ENCODE results near the gene SLC24A3. TPM values are rescaled to one million over a fixed set of nuclear protein-coding genes. Genes with fewer than 3 reads are reported as not detected.

SLC24A3 gene
- total and polyA plus RNA-seq, 9 donors: 4.8 to 40.5 (median 18.6) TPM

DNA sequence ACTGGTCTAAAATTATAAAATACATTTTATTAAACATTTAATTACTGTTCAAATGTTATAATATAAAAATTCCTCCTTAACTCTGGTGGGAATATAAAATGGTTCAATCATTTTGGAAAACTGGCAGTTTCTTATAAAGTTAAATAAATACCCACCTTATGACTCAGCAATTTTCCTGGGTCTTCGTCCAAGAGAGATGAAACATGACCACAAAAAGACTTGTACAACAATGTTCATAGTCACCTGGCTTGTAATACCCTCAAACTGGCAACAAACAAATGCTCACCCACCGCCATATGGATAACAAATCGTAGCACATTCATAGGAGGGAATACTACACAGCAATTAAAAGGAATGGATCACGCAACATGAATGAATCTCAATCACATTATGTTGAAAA is 479.7 kb downstream of the SLC24A3 start:
- Histone ChIP-seq H3K27ac (no peak overlapping the region), H3K4me1 (ENCODE audit: insufficient read depth) (no peaks in the 10 kb centered on the region), H3K4me3 (no peak overlapping the region), H3K27me3 (no peaks in the 10 kb centered on the region), H3K36me3 (no peaks in the 10 kb centered on the region), H3K9me3 (no peaks in the 10 kb centered on the region)
- TF ChIP-seq EP300 (IDR thresholded peaks at IDR 0.05): no peak
- TF ChIP-seq, protein P1, sequence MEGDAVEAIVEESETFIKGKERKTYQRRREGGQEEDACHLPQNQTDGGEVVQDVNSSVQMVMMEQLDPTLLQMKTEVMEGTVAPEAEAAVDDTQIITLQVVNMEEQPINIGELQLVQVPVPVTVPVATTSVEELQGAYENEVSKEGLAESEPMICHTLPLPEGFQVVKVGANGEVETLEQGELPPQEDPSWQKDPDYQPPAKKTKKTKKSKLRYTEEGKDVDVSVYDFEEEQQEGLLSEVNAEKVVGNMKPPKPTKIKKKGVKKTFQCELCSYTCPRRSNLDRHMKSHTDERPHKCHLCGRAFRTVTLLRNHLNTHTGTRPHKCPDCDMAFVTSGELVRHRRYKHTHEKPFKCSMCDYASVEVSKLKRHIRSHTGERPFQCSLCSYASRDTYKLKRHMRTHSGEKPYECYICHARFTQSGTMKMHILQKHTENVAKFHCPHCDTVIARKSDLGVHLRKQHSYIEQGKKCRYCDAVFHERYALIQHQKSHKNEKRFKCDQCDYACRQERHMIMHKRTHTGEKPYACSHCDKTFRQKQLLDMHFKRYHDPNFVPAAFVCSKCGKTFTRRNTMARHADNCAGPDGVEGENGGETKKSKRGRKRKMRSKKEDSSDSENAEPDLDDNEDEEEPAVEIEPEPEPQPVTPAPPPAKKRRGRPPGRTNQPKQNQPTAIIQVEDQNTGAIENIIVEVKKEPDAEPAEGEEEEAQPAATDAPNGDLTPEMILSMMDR (IDR thresholded peaks at IDR 0.05): no peak
- TF ChIP-seq POLR2A (IDR thresholded peaks at IDR 0.05): no peak
- 83 to 86% (median 84%) methylated on average over 4 of the region's 4 CpGs for WGBS, 3 donors
- DNase-seq: no peak
- intact Hi-C loops (cut with DNase I): loop anchor here in 3 of 4 donors (5.0 to 10.0 kb wide), 4 partner anchors 53 to 305 kb away; no protein-coding TSS in a partner anchor

GRCh38 chr20:19692685-19693119 is 480.3 kb downstream of the SLC24A3 start:
- peak; percentile 24 to 76 (median 64) for DNase-seq

GRCh38 chr20:19693508-19693907 is 481.1 kb downstream of the SLC24A3 start:
- Histone ChIP-seq H3K4me3 (no peak overlapping the region), H3K4me1 (ENCODE audit: insufficient read depth) (no peaks in the 10 kb centered on the region), H3K9me3 (no peaks in the 10 kb centered on the region), H3K27me3 (no peaks in the 10 kb centered on the region), H3K36me3 (no peaks in the 10 kb centered on the region), H3K27ac (no peak overlapping the region)
- intact Hi-C loops (cut with DNase I): loop anchor here in 3 of 4 donors (5.0 to 10.0 kb wide), 4 partner anchors 51 to 304 kb away; no protein-coding TSS in a partner anchor
- WGBS, 3 donors: 88 to 89% (median 89%) methylated on average over 8 of the region's 8 CpGs
- no peak for DNase-seq
- TF ChIP-seq EP300 (IDR thresholded peaks at IDR 0.05) (no peak), POLR2A (IDR thresholded peaks at IDR 0.05) (no peak)
- TF ChIP-seq, protein P1 (IDR thresholded peaks at IDR 0.05): no peak

More at GRCh38 chr20:19692685-19693119, 480.3 kb downstream of the SLC24A3 start:
- Histone ChIP-seq H3K4me3 (no peak overlapping the region), H3K9me3 (no peaks in the 10 kb centered on the region), H3K27me3 (no peaks in the 10 kb centered on the region), H3K36me3 (no peaks in the 10 kb centered on the region), H3K4me1 (ENCODE audit: insufficient read depth) (no peaks in the 10 kb centered on the region), H3K27ac (no peak overlapping the region)
- intact Hi-C loops (cut with DNase I): loop anchor here in 3 of 4 donors (5.0 to 10.0 kb wide), 4 partner anchors 52 to 305 kb away; no protein-coding TSS in a partner anchor
- 4 to 8% (median 4%) methylated on average over 15 of the region's 15 CpGs for WGBS, 3 donors
- TF ChIP-seq POLR2A (IDR thresholded peaks at IDR 0.05) (no peak), EP300 (IDR thresholded peaks at IDR 0.05) (no peak)
- TF ChIP-seq, protein P1 (IDR thresholded peaks at IDR 0.05): peak; percentile 75 to 79 (median 78)

DNA sequence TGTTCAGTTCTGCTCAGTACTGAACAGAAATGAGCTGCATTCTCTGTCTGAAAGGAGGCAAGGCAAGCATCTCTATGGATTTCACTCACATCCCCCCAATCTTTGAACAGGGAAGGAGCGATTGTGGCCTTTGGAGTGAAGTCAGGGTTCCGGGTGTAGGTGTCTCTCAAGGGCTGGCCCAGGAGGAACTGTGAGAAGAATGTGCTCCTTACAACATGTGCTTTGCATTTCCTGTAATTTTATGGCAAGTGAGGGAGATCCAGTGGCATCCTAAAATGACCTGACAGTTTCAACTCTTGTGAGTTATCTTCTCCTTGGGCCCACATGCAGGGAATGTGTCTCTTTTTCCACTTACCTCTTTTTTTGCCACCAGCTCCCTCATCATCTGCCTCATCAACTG is 482.6 kb downstream of the SLC24A3 start:
- H3K36me3 ChIP-seq: no peaks in the 10 kb centered on the region
- WGBS, 3 donors: 85 to 98% (median 90%) methylated on average over 2 of the region's 2 CpGs
- TF ChIP-seq EP300 (IDR thresholded peaks at IDR 0.05) (no peak), POLR2A (IDR thresholded peaks at IDR 0.05) (no peak)
- TF ChIP-seq, protein P1 (IDR thresholded peaks at IDR 0.05): no peak
- no peaks in the 10 kb centered on the region for H3K27me3 ChIP-seq
- H3K9me3 ChIP-seq: no peaks in the 10 kb centered on the region
- no peak for DNase-seq
- H3K4me1 ChIP-seq (ENCODE audit: insufficient read depth): no peaks in the 10 kb centered on the region
- intact Hi-C loops (cut with DNase I): loop anchor here in 2 of 4 donors (10.0 kb wide), 3 partner anchors 50 to 300 kb away; no protein-coding TSS in a partner anchor
- H3K27ac ChIP-seq: no peak overlapping the region
- no peak overlapping the region for H3K4me3 ChIP-seq
